Measurements from ENCODE around the gene CCDC85B.

CCDC85B gene

GRCh38 chr11:65853246-65853979 is 37.1 kb upstream of the CCDC85B start:
- Mint-ChIP-seq H3K4me1 (peaks cover 30 to 53% of the 10 kb centered on the region in 2 donors), H3K27me3 (no peaks in the 10 kb centered on the region), H3K9me3 (peaks cover 0 to 5% of the 10 kb centered on the region in 2 donors), H3K36me3 (peaks cover 58 to 72% of the 10 kb centered on the region in 2 donors), H3K4me3 (peak overlapping the region; percentile 9 to 41), H3K27ac (peak overlapping the region; percentile 4)
- DNase-seq (no peak), ATAC-seq (replicated peaks) (no peak)

GRCh38 chr11:65854161-65854592 is 36.3 kb upstream of the CCDC85B start:
- peaks cover 32 to 55% of the 10 kb centered on the region in 2 donors for H3K4me1 Mint-ChIP-seq
- peaks cover 58 to 72% of the 10 kb centered on the region in 2 donors for H3K36me3 Mint-ChIP-seq
- peak overlapping the region; percentile 4 for H3K27ac Mint-ChIP-seq
- H3K9me3 Mint-ChIP-seq = peaks cover 0 to 5% of the 10 kb centered on the region in 2 donors
- DNase-seq (no peak), ATAC-seq (replicated peaks) (no peak)
- H3K4me3 Mint-ChIP-seq = peak overlapping the region; percentile 42 to 68
- no peaks in the 10 kb centered on the region for H3K27me3 Mint-ChIP-seq

- ATAC-seq (replicated peaks) (no peak), DNase-seq (no peak)
- Mint-ChIP-seq H3K4me1 (peaks cover 35 to 61% of the 10 kb centered on the region in 2 donors), H3K9me3 (peaks cover 0 to 5% of the 10 kb centered on the region in 2 donors), H3K36me3 (peaks cover 59 to 71% of the 10 kb centered on the region in 2 donors), H3K4me3 (peak overlapping the region; percentile 91 to 97), H3K27ac (peak overlapping the region; percentile 59), H3K27me3 (no peaks in the 10 kb centered on the region)
Measured at GRCh38 chr11:65854852-65855837, 35.3 kb upstream of the CCDC85B start.

GRCh38 chr11:65855927-65856363 is 34.5 kb upstream of the CCDC85B start:
- Mint-ChIP-seq H3K27ac (peak overlapping the region; percentile 95), H3K4me1 (peaks cover 35 to 64% of the 10 kb centered on the region in 2 donors), H3K4me3 (peak overlapping the region; percentile 91 to 97), H3K36me3 (peaks cover 56 to 67% of the 10 kb centered on the region in 2 donors), H3K27me3 (no peaks in the 10 kb centered on the region), H3K9me3 (peaks cover 0 to 5% of the 10 kb centered on the region in 2 donors)
- no peak for DNase-seq
- no peak for ATAC-seq (replicated peaks)

GRCh38 chr11:65856689-65857499 is 33.6 kb upstream of the CCDC85B start:
- Mint-ChIP-seq H3K27me3 (no peaks in the 10 kb centered on the region), H3K4me3 (peak overlapping the region; percentile 91 to 97), H3K27ac (peak overlapping the region; percentile 95), H3K9me3 (peaks cover 0 to 4% of the 10 kb centered on the region in 2 donors), H3K36me3 (peaks cover 53 to 58% of the 10 kb centered on the region in 2 donors), H3K4me1 (peaks cover 38 to 71% of the 10 kb centered on the region in 2 donors)
- ATAC-seq (replicated peaks) (peak; percentile 33 to 43), DNase-seq (peak; percentile 80)

- Mint-ChIP-seq H3K4me1 (peaks cover 34 to 70% of the 10 kb centered on the region in 2 donors), H3K9me3 (no peaks in the 10 kb centered on the region), H3K4me3 (peak overlapping the region; percentile 91 to 97), H3K27ac (peak overlapping the region; percentile 95), H3K27me3 (no peaks in the 10 kb centered on the region), H3K36me3 (peaks cover 53 to 55% of the 10 kb centered on the region in 2 donors)
- ATAC-seq (replicated peaks) (peak in 1 of 2 donors; percentile 0), DNase-seq (peak; percentile 42)
Measured at GRCh38 chr11:65857500-65857852, 33.0 kb upstream of the CCDC85B start.

- Mint-ChIP-seq H3K4me1 (peaks cover 40 to 76% of the 10 kb centered on the region in 2 donors), H3K4me3 (peak within 1 kb of the TSS; percentile 97), H3K36me3 (peaks cover 58 to 60% of the 10 kb centered on the region in 2 donors), H3K27ac (peak within 1 kb of the TSS; percentile 99), H3K27me3 (no peaks in the 10 kb centered on the region), H3K9me3 (no peaks in the 10 kb centered on the region)
- peak; percentile 63 to 64 for ATAC-seq (replicated peaks)
- DNase-seq = peak; percentile 97
Measured at GRCh38 chr11:65857853-65858680, 32.4 kb upstream of the CCDC85B start, which contains the start of gene CFL1. Gene CFL1 (minus strand): TSS chr11:65858180. CDS start chr11:65858099, 81 bp downstream.

- no peaks in the 10 kb centered on the region for H3K9me3 Mint-ChIP-seq
- H3K27ac Mint-ChIP-seq = peak overlapping the region; percentile 99
- H3K27me3 Mint-ChIP-seq = no peaks in the 10 kb centered on the region
- ATAC-seq (replicated peaks) (no peak), DNase-seq (no peak)
- H3K36me3 Mint-ChIP-seq = peaks cover 57 to 59% of the 10 kb centered on the region in 2 donors
- peaks cover 37 to 75% of the 10 kb centered on the region in 2 donors for H3K4me1 Mint-ChIP-seq
- peak overlapping the region; percentile 97 for H3K4me3 Mint-ChIP-seq
Measured at GRCh38 chr11:65858681-65859087, 31.8 kb upstream of the CCDC85B start.

GRCh38 chr11:65859095-65859811 is 31.2 kb upstream of the CCDC85B start:
- peaks cover 56 to 58% of the 10 kb centered on the region in 2 donors for H3K36me3 Mint-ChIP-seq
- no peaks in the 10 kb centered on the region for H3K27me3 Mint-ChIP-seq
- peak overlapping the region; percentile 97 for H3K4me3 Mint-ChIP-seq
- no peaks in the 10 kb centered on the region for H3K9me3 Mint-ChIP-seq
- H3K27ac Mint-ChIP-seq = peak overlapping the region; percentile 99
- DNase-seq (peak; percentile 98), ATAC-seq (replicated peaks) (peak; percentile 66 to 71)
- peaks cover 36 to 69% of the 10 kb centered on the region in 2 donors for H3K4me1 Mint-ChIP-seq

- DNase-seq (no peak), ATAC-seq (replicated peaks) (peak in 1 of 2 donors; percentile 1)
- H3K9me3 Mint-ChIP-seq = no peaks in the 10 kb centered on the region
- H3K27me3 Mint-ChIP-seq = no peaks in the 10 kb centered on the region
- H3K4me1 Mint-ChIP-seq = peaks cover 31 to 63% of the 10 kb centered on the region in 2 donors
- peak overlapping the region; percentile 97 for H3K4me3 Mint-ChIP-seq
- peak overlapping the region; percentile 99 for H3K27ac Mint-ChIP-seq
- peaks cover 52 to 53% of the 10 kb centered on the region in 2 donors for H3K36me3 Mint-ChIP-seq
Measured at GRCh38 chr11:65859812-65860277, 30.6 kb upstream of the CCDC85B start.

- Mint-ChIP-seq H3K9me3 (no peaks in the 10 kb centered on the region), H3K4me1 (peaks cover 32 to 57% of the 10 kb centered on the region in 2 donors), H3K4me3 (peak within 1 kb of the TSS; percentile 97), H3K27me3 (no peaks in the 10 kb centered on the region), H3K36me3 (peaks cover 53 to 54% of the 10 kb centered on the region in 2 donors), H3K27ac (peak within 1 kb of the TSS; percentile 99)
- DNase-seq = peak; percentile 96
- peak; percentile 48 to 49 for ATAC-seq (replicated peaks)
Measured at GRCh38 chr11:65860278-65861164, 30.0 kb upstream of the CCDC85B start, which contains the start of gene MUS81. Gene MUS81 (plus strand): TSS chr11:65860433. CDS start chr11:65860754, 321 bp downstream.
